SK-N-MC (cell line): ENCODE measurements around the gene NPC1.

ENCODE experiments used
- EZH2 ChIP-seq: fragments of 200-600 bp; sonication (generic); IDR thresholded peaks from one replicate; pipeline ENCODE4 v1.6.1; 2017; ENCODE audit warnings: antibody characterized with exemption
- POLR2AphosphoS5 ChIP-seq: IDR thresholded peaks from 2 replicates; pipeline ENCODE4 v1.6.1; 2012; ENCODE audit warnings: mild to moderate bottlenecking, low read depth, low read length, borderline replicate concordance

DNA sequence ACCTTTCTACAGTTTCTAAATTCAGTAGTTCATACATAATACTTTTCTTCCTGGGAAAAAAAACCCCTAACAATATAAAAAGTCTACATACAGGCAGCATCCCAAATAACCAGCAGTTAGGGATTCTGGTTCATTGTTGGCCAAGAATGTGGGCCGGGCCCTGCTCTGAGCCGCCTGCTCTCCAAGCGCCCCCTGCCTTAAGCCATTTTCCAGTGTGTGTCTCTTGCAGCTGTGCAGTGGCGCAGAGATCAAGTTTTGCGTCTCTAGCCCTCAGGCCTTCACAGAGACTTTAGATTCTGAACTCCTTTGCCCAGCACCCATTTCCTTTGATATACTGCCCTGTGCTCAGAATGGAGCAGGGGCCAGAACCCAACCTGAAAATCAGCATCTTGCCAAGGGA, 50.1 kb downstream of the NPC1 start:
- TF ChIP-seq EZH2 (no peak), POLR2AphosphoS5 (no peak)
